Caco-2 (cell line): ENCODE data around the gene CCDC61. TPM values are rescaled to one million over a fixed set of nuclear protein-coding genes. Genes with fewer than 3 reads are reported as not detected.

Experiments used
- BruUV-seq: library from RNA; stranded (reverse); fragments of 400-500 nt; replicated peaks from 2 replicates; lab custom pipeline; 2021; lab: Mats Ljungman, UMichigan
- CTCF ChIA-PET: fragments of 300-600 bp; sonication (Branson Sonifier 250); formaldehyde crosslinking; loops from one replicate; lab custom pipeline; 2022; ENCODE audit warnings: antibody characterized with exemption; lab: Charles Lee
- POLR2A ChIA-PET: fragments of 300-600 bp; sonication (Branson Sonifier 250); formaldehyde crosslinking; loops from one replicate; lab custom pipeline; 2022; ENCODE audit warnings: antibody characterized with exemption; lab: Charles Lee
- DNase-seq, 2 experiments: peaks; one replicate each; pipeline versions ENCODE4 v3.0.0 to v3.0.0-alpha.2; 2020 to 2022
- H3K27me3 ChIP-seq: replicated peaks from 2 replicates; pipeline ENCODE4 v1.6.0; 2011; ENCODE audit warnings: low read length; ENCODE audit not compliant: control insufficient read depth, insufficient read depth
- H3K36me3 ChIP-seq: 2 replicates; pipeline ENCODE4 v1.5.1; 2011; ENCODE audit warnings: low read length; ENCODE audit not compliant: control insufficient read depth, insufficient read depth
- H3K4me1 ChIP-seq: fragments of 250-450 bp; sonication (Bioruptor Pico); 2 replicates; pipeline ENCODE4 v1.5.1; 2020; ENCODE audit warnings: mild to moderate bottlenecking
- H3K4me3 ChIP-seq: 2 replicates; pipeline ENCODE4 v1.5.1; 2011; ENCODE audit warnings: low read depth, mild to moderate bottlenecking, control low read depth, low read length
- H3K9me3 ChIP-seq: fragments of 250-450 bp; sonication (Bioruptor Pico); 2 replicates; pipeline ENCODE4 v1.5.1; 2020; ENCODE audit warnings: mild to moderate bottlenecking, moderate library complexity
- H3K27ac Mint-ChIP-seq: one replicate; pipeline ENCODE4 v1.8.0; 2022; ENCODE audit warnings: mixed read lengths; ENCODE audit not compliant: unreplicated experiment
- H3K27me3 Mint-ChIP-seq: one replicate; pipeline ENCODE4 v1.8.0; 2022; ENCODE audit warnings: mixed read lengths; ENCODE audit not compliant: insufficient read depth, unreplicated experiment
- H3K36me3 Mint-ChIP-seq: one replicate; pipeline ENCODE4 v1.8.0; 2022; ENCODE audit warnings: mild to moderate bottlenecking, mixed read lengths; ENCODE audit not compliant: insufficient read depth, unreplicated experiment
- H3K4me1 Mint-ChIP-seq: one replicate; pipeline ENCODE4 v1.8.0; 2022; ENCODE audit warnings: low read depth, mixed read lengths; ENCODE audit not compliant: unreplicated experiment
- H3K4me3 Mint-ChIP-seq: one replicate; pipeline ENCODE4 v1.8.0; 2022; ENCODE audit warnings: mild to moderate bottlenecking, moderate library complexity, mixed read lengths; ENCODE audit not compliant: unreplicated experiment
- H3K9me3 Mint-ChIP-seq: one replicate; pipeline ENCODE4 v1.8.0; 2022; ENCODE audit warnings: mixed read lengths; ENCODE audit not compliant: unreplicated experiment
- CTCF ChIP-seq, 2 experiments: fragments of 200-600 bp in 1 of 2; IDR thresholded peaks; 1 replicate in 1 of 2; 2 replicates in 1 of 2; pipeline versions ENCODE4 v1.5.1 to v1.8.0; 2011 to 2022; ENCODE audit warnings: antibody characterized with exemption in 1 of 2, control low read depth in 1 of 2, inconsistent platforms in 1 of 2, low read depth in 1 of 2, low read length in 1 of 2, mild to moderate bottlenecking in 1 of 2, moderate library complexity in 1 of 2; ENCODE audit not compliant: insufficient read depth in 1 of 2, severe bottlenecking in 1 of 2, unreplicated experiment in 1 of 2
- intact Hi-C: fragments of 100-400 bp; cut with micrococcal nuclease; formaldehyde crosslinking; loops from one replicate; pipeline ENCODE4 v1.10.0; 2022; ENCODE audit not compliant: unreplicated experiment
- total RNA-seq: library from RNA; stranded (reverse); gene quantifications from 2 replicates; pipeline ENCODE4 v1.2.3, GENCODE V29; 2022

CCDC61 gene
- total RNA-seq, 1 experiment from 2014 or later: 21.1 TPM

GRCh38 chr19:46021531-46022041 lies 26.3 kb downstream of the CCDC61 start:
- Mint-ChIP-seq H3K36me3 (no peaks in the 10 kb centered on the region), H3K27ac (no peak overlapping the region), H3K27me3 (no peaks in the 10 kb centered on the region), H3K4me3 (no peak overlapping the region), H3K9me3 (peaks cover 12% of the 10 kb centered on the region), H3K4me1 (peaks cover 8% of the 10 kb centered on the region)
- intact Hi-C loops: no loop called here
- CTCF ChIA-PET: interaction anchor here (0.5 to 2.4 kb wide), 4 partner anchors 15 to 320 kb away, joined by 3 to 10 read pairs (median 4); partner anchors contain the start of gene CCDC61
- peak in 1 of 2 experiments; percentile 26 for DNase-seq
- POLR2A ChIA-PET: no interaction called here
- Histone ChIP-seq H3K36me3 (no peaks in the 10 kb centered on the region), H3K4me1 (peaks cover under 1% of the 10 kb centered on the region; the same call in 1 of the 2 replicates), H3K4me3 (no peak overlapping the region), H3K9me3 (no peaks in the 10 kb centered on the region), H3K27me3 (no peaks in the 10 kb centered on the region)
- BruUV-seq: no TSS peak
- TF ChIP-seq CTCF (IDR thresholded peaks at IDR 0.05; ENCODE audit: insufficient read depth in 1 of 2, low read depth in 1 of 2, low read length in 1 of 2, severe bottlenecking in 1 of 2, unreplicated experiment in 1 of 2): no peak

GRCh38 chr19:46022061-46022430 lies 26.8 kb downstream of the CCDC61 start:
- no peak for TF ChIP-seq CTCF (IDR thresholded peaks at IDR 0.05; ENCODE audit: insufficient read depth in 1 of 2, low read depth in 1 of 2, low read length in 1 of 2, severe bottlenecking in 1 of 2, unreplicated experiment in 1 of 2)
- Histone ChIP-seq H3K4me3 (no peak overlapping the region), H3K27me3 (no peaks in the 10 kb centered on the region), H3K36me3 (no peaks in the 10 kb centered on the region), H3K4me1 (peaks cover 5% of the 10 kb centered on the region; the same call in 1 of the 2 replicates), H3K9me3 (no peaks in the 10 kb centered on the region)
- CTCF ChIA-PET: interaction anchor here (0.6 to 2.4 kb wide), 3 partner anchors 27 to 320 kb away, joined by 3 to 10 read pairs (median 3); partner anchors contain the start of gene CCDC61
- H3K9me3 Mint-ChIP-seq: peaks cover 12% of the 10 kb centered on the region
- H3K27me3 Mint-ChIP-seq: no peaks in the 10 kb centered on the region
- H3K36me3 Mint-ChIP-seq: no peaks in the 10 kb centered on the region
- no TSS peak for BruUV-seq
- peaks cover 6% of the 10 kb centered on the region for H3K4me1 Mint-ChIP-seq
- no peak overlapping the region for H3K27ac Mint-ChIP-seq
- no peak overlapping the region for H3K4me3 Mint-ChIP-seq
- POLR2A ChIA-PET: no interaction called here
- intact Hi-C loops: no loop called here
- peak in 1 of 2 experiments; percentile 30 for DNase-seq

GRCh38 chr19:46022431-46023310 lies 27.4 kb downstream of the CCDC61 start, which contains the start of gene PGLYRP1:
Gene PGLYRP1, minus strand, starts transcription at chr19:46023053. Its CDS starts 32 bp downstream, at chr19:46023021.
- TF ChIP-seq CTCF (IDR thresholded peaks at IDR 0.05; ENCODE audit: insufficient read depth in 1 of 2, low read depth in 1 of 2, low read length in 1 of 2, severe bottlenecking in 1 of 2, unreplicated experiment in 1 of 2): no peak
- H3K4me3 ChIP-seq: no peak within 1 kb of the TSS
- no peak within 1 kb of the TSS for H3K4me3 Mint-ChIP-seq
- no TSS peak for BruUV-seq
- DNase-seq: peak in 1 of 2 experiments; percentile 36
- no peaks in the 10 kb centered on the region for H3K27me3 Mint-ChIP-seq
- H3K27ac Mint-ChIP-seq: no peak within 1 kb of the TSS
- peaks cover 6% of the 10 kb centered on the region for H3K4me1 Mint-ChIP-seq
- intact Hi-C loops: no loop called here
- ChIA-PET CTCF (interaction anchor here (2.4 kb wide), 1 partner anchor 55 kb away, joined by 10 read pairs; no protein-coding TSS in a partner anchor), POLR2A (no interaction called here)
- no peaks in the 10 kb centered on the region for H3K27me3 ChIP-seq
- no peaks in the 10 kb centered on the region for H3K36me3 Mint-ChIP-seq
- no peaks in the 10 kb centered on the region for H3K9me3 ChIP-seq
- H3K36me3 ChIP-seq: no peaks in the 10 kb centered on the region
- H3K9me3 Mint-ChIP-seq: peaks cover 12% of the 10 kb centered on the region
- H3K4me1 ChIP-seq: peaks cover 5% of the 10 kb centered on the region; the same call in 1 of the 2 replicates
